Measurements from ENCODE around the gene KCNN4.
A peak's percentile ranks its signal among the peaks of the same experiment; 100 is the strongest.
"Not testable (repeated sequence)": the region's sequence is repeated elsewhere in the genome, so short reads cannot be mapped to it uniquely, and the experiment has no call there.

KCNN4 gene

GRCh38 chr19:43798546-43799409, 18.0 kb upstream of the KCNN4 start:
- peak; percentile 97 for DNase-seq

GRCh38 chr19:43798026-43798545, 17.3 kb upstream of the KCNN4 start:
- DNase-seq: no peak

- DNase-seq: no peak
These were observed 16.8 kb upstream of the KCNN4 start for GRCh38 chr19:43797556-43797955.

- DNase-seq: no peak
These were observed 16.3 kb upstream of the KCNN4 start for GRCh38 chr19:43797118-43797517.

GRCh38 chr19:43790587-43790986, 9.8 kb upstream of the KCNN4 start:
- DNase-seq: no peak

GRCh38 chr19:43789029-43789428, 8.3 kb upstream of the KCNN4 start:
- DNase-seq: no peak

- DNase-seq: no peak
These were observed 5.9 kb upstream of the KCNN4 start for GRCh38 chr19:43786665-43787064.

- DNase-seq: peak; percentile 83
These were observed 4.4 kb upstream of the KCNN4 start for GRCh38 chr19:43784981-43785808.

- peak; percentile 46 for DNase-seq
These were observed 3.6 kb upstream of the KCNN4 start for GRCh38 chr19:43784241-43784980.

- DNase-seq: no peak
These were observed 2.9 kb upstream of the KCNN4 start for GRCh38 chr19:43783636-43784035.

GRCh38 chr19:43782689-43783231, 2.0 kb upstream of the KCNN4 start:
- peak; percentile 63 for DNase-seq

GRCh38 chr19:43782311-43782660, 1.5 kb upstream of the KCNN4 start:
- no peak for DNase-seq

GRCh38 chr19:43781630-43782310, 997 bp upstream of the KCNN4 start:
- DNase-seq: no peak

- peak; percentile 37 for DNase-seq
These were observed 953 bp downstream of the KCNN4 start for GRCh38 chr19:43779820-43780219.

- DNase-seq: no peak
These were observed 1.5 kb downstream of the KCNN4 start for GRCh38 chr19:43779147-43779819.

GRCh38 chr19:43778651-43779050, 2.1 kb downstream of the KCNN4 start:
- peak; percentile 96 for DNase-seq

GRCh38 chr19:43777163-43777695, 3.5 kb downstream of the KCNN4 start:
- DNase-seq: peak; percentile 71

GRCh38 chr19:43776286-43776685, 4.5 kb downstream of the KCNN4 start:
- no peak for DNase-seq

GRCh38 chr19:43775299-43775890, 5.4 kb downstream of the KCNN4 start:
- DNase-seq: no peak

- not testable (repeated sequence) for DNase-seq
These were observed 5.9 kb downstream of the KCNN4 start for GRCh38 chr19:43774940-43775258.
